Measurements from ENCODE around the gene SLC13A3.

Gene SLC13A3

GRCh38 chr20:46606817-46607190 lies 44.5 kb downstream of the SLC13A3 start:
- no peak overlapping the region for H3K4me3 ChIP-seq (ENCODE audit: low read length, poor library complexity, severe bottlenecking)
- no peaks in the 10 kb centered on the region for H3K27me3 ChIP-seq (ENCODE audit: insufficient read depth, low read length, poor library complexity, severe bottlenecking)
- no peaks in the 10 kb centered on the region for H3K9me3 ChIP-seq (ENCODE audit: insufficient read depth, low read depth, low read length)
- no peaks in the 10 kb centered on the region for H4K20me1 ChIP-seq (ENCODE audit: insufficient read depth, low read length, poor library complexity, severe bottlenecking)
- H3K4me1 ChIP-seq (ENCODE audit: insufficient read depth, low read length, poor library complexity, severe bottlenecking), result peaks cover 3% of the 10 kb centered on the region
- H3K79me2 ChIP-seq (ENCODE audit: insufficient read depth, low read length), result no peaks in the 10 kb centered on the region
- no peak overlapping the region for H2AFZ ChIP-seq (ENCODE audit: low read length)
- H3K9ac ChIP-seq (ENCODE audit: low read depth, low read length, poor library complexity, severe bottlenecking), result no peak overlapping the region
- TF ChIP-seq EZH2phosphoT487 (IDR thresholded peaks at IDR 0.05; ENCODE audit: borderline replicate concordance) (no peak), CTCF (conservative IDR thresholded peaks at IDR 0.05; ENCODE audit: low read length) (no peak)
- no peaks in the 10 kb centered on the region for H3F3A ChIP-seq (ENCODE audit: low read depth)
- no peaks in the 10 kb centered on the region for H3K9me2 ChIP-seq (replicated peaks; ENCODE audit: low read depth, low read length)
- H3K4me2 ChIP-seq (ENCODE audit: low read depth, low read length, poor library complexity, severe bottlenecking), result no peak overlapping the region
- no peaks in the 10 kb centered on the region for H3K36me3 ChIP-seq (ENCODE audit: insufficient read depth, low read length)

GRCh38 chr20:46605978-46606816 lies 45.1 kb downstream of the SLC13A3 start:
- Histone ChIP-seq H3F3A (ENCODE audit: low read depth) (no peaks in the 10 kb centered on the region), H3K4me2 (ENCODE audit: low read depth, low read length, poor library complexity, severe bottlenecking) (no peak overlapping the region), H3K4me1 (ENCODE audit: insufficient read depth, low read length, poor library complexity, severe bottlenecking) (peaks cover 7% of the 10 kb centered on the region), H3K36me3 (ENCODE audit: insufficient read depth, low read length) (no peaks in the 10 kb centered on the region), H3K79me2 (ENCODE audit: insufficient read depth, low read length) (no peaks in the 10 kb centered on the region), H3K9ac (ENCODE audit: low read depth, low read length, poor library complexity, severe bottlenecking) (no peak overlapping the region), H3K9me2 (replicated peaks; ENCODE audit: low read depth, low read length) (no peaks in the 10 kb centered on the region), H3K9me3 (ENCODE audit: insufficient read depth, low read depth, low read length) (no peaks in the 10 kb centered on the region), H2AFZ (ENCODE audit: low read length) (no peak overlapping the region), H4K20me1 (ENCODE audit: insufficient read depth, low read length, poor library complexity, severe bottlenecking) (no peaks in the 10 kb centered on the region), H3K4me3 (ENCODE audit: low read length, poor library complexity, severe bottlenecking) (no peak overlapping the region), H3K27me3 (ENCODE audit: insufficient read depth, low read length, poor library complexity, severe bottlenecking) (no peaks in the 10 kb centered on the region)
- TF ChIP-seq CTCF (conservative IDR thresholded peaks at IDR 0.05; ENCODE audit: low read length) (no peak), EZH2phosphoT487 (IDR thresholded peaks at IDR 0.05; ENCODE audit: borderline replicate concordance) (no peak)

GRCh38 chr20:46605181-46605580 lies 46.1 kb downstream of the SLC13A3 start:
- no peak overlapping the region for H3K9ac ChIP-seq (ENCODE audit: low read depth, low read length, poor library complexity, severe bottlenecking)
- H3F3A ChIP-seq (ENCODE audit: low read depth), result no peaks in the 10 kb centered on the region
- H3K9me2 ChIP-seq (replicated peaks; ENCODE audit: low read depth, low read length), result no peaks in the 10 kb centered on the region
- no peaks in the 10 kb centered on the region for H4K20me1 ChIP-seq (ENCODE audit: insufficient read depth, low read length, poor library complexity, severe bottlenecking)
- H3K4me1 ChIP-seq (ENCODE audit: insufficient read depth, low read length, poor library complexity, severe bottlenecking), result peaks cover 7% of the 10 kb centered on the region
- H3K36me3 ChIP-seq (ENCODE audit: insufficient read depth, low read length), result no peaks in the 10 kb centered on the region
- TF ChIP-seq CTCF (conservative IDR thresholded peaks at IDR 0.05; ENCODE audit: low read length) (no peak), EZH2phosphoT487 (IDR thresholded peaks at IDR 0.05; ENCODE audit: borderline replicate concordance) (no peak)
- no peaks in the 10 kb centered on the region for H3K9me3 ChIP-seq (ENCODE audit: insufficient read depth, low read depth, low read length)
- H3K79me2 ChIP-seq (ENCODE audit: insufficient read depth, low read length), result no peaks in the 10 kb centered on the region
- H3K4me3 ChIP-seq (ENCODE audit: low read length, poor library complexity, severe bottlenecking), result no peak overlapping the region
- H3K4me2 ChIP-seq (ENCODE audit: low read depth, low read length, poor library complexity, severe bottlenecking), result no peak overlapping the region
- H3K27me3 ChIP-seq (ENCODE audit: insufficient read depth, low read length, poor library complexity, severe bottlenecking), result no peaks in the 10 kb centered on the region
- no peak overlapping the region for H2AFZ ChIP-seq (ENCODE audit: low read length)
